HG02840 (cell line): ENCODE data around the gene MISP.
"Not testable (repeated sequence)": the region's sequence is repeated elsewhere in the genome, so short reads cannot be mapped to it uniquely, and the experiment has no call there.

Experiments
- ATAC-seq: cut with Tn5 transposase; IDR thresholded peaks from one replicate; pipeline ENCODE4 v1.9.1; 2021; ENCODE audit warnings: mild to moderate bottlenecking, moderate library complexity, moderate number of reproducible peaks; ENCODE audit not compliant: unreplicated experiment, low FRiP score

The MISP gene

GRCh38 chr19:750640-751423, at the start of gene MISP:
TSS of gene MISP (plus strand) at chr19:751112. CDS start at chr19:756947, 5,835 bp downstream.
- ATAC-seq = no peak

GRCh38 chr19:702847-703246, 48.1 kb upstream of the MISP start:
- ATAC-seq = not testable (repeated sequence)

- no peak for ATAC-seq
Measured at GRCh38 chr19:703329-703650, 47.6 kb upstream of the MISP start.

GRCh38 chr19:703651-704446, 47.1 kb upstream of the MISP start:
- ATAC-seq = no peak

GRCh38 chr19:704447-704741, 46.5 kb upstream of the MISP start:
- ATAC-seq = no peak

- no peak for ATAC-seq
Measured at GRCh38 chr19:708154-709143, 42.5 kb upstream of the MISP start, which contains the start of gene PALM. TSS of gene PALM (plus strand) at chr19:708935. CDS start at chr19:709147, 212 bp downstream.

- no peak for ATAC-seq
Measured at GRCh38 chr19:709196-709964, 41.5 kb upstream of the MISP start.

- no peak for ATAC-seq
Measured at GRCh38 chr19:709965-710571, 40.8 kb upstream of the MISP start.

- ATAC-seq = no peak
Measured at GRCh38 chr19:710767-711166, 40.1 kb upstream of the MISP start.

GRCh38 chr19:711254-711653, 39.7 kb upstream of the MISP start:
- no peak for ATAC-seq

GRCh38 chr19:715347-715746, 35.6 kb upstream of the MISP start:
- ATAC-seq = no peak

GRCh38 chr19:718251-718951, 32.5 kb upstream of the MISP start:
- no peak for ATAC-seq

- ATAC-seq = no peak
Measured at GRCh38 chr19:718991-719512, 31.9 kb upstream of the MISP start.

GRCh38 chr19:719636-720344, 31.1 kb upstream of the MISP start:
- no peak for ATAC-seq

GRCh38 chr19:720345-721160, 30.4 kb upstream of the MISP start:
- no peak for ATAC-seq

- ATAC-seq = no peak
Measured at GRCh38 chr19:722553-723101, 28.3 kb upstream of the MISP start.

- ATAC-seq = no peak
Measured at GRCh38 chr19:723247-723646, 27.7 kb upstream of the MISP start.
